GM19240 (cell line): ENCODE data around the gene CDK14.

Experiments used
- DNase-seq: peaks from one replicate; pipeline ENCODE4 v3.0.0; 2011; ENCODE audit warnings: low spot score; ENCODE audit not compliant: insufficient read length

The CDK14 gene

GRCh38 chr7:90945104-90945787 is 349.1 kb downstream of the CDK14 start:
- DNase-seq: no peak

- DNase-seq: no peak
Measured at GRCh38 chr7:90946730-90947501, 350.8 kb downstream of the CDK14 start.

- no peak for DNase-seq
Measured at GRCh38 chr7:90948085-90948484, 352.0 kb downstream of the CDK14 start.

GRCh38 chr7:90951229-90951628 is 355.1 kb downstream of the CDK14 start:
- DNase-seq: no peak

GRCh38 chr7:90951986-90952954 is 356.1 kb downstream of the CDK14 start:
- DNase-seq: no peak

GRCh38 chr7:90955641-90956207 is 359.6 kb downstream of the CDK14 start:
- no peak for DNase-seq

- DNase-seq: no peak
Measured at GRCh38 chr7:90957883-90958282, 361.8 kb downstream of the CDK14 start.

GRCh38 chr7:90958647-90959046 is 362.5 kb downstream of the CDK14 start:
- DNase-seq: no peak

GRCh38 chr7:90961037-90961725 is 365.1 kb downstream of the CDK14 start:
- DNase-seq: no peak

GRCh38 chr7:90965211-90965610 is 369.1 kb downstream of the CDK14 start:
- DNase-seq: no peak

- DNase-seq: no peak
Measured at GRCh38 chr7:90966346-90966745, 370.2 kb downstream of the CDK14 start.

GRCh38 chr7:90968871-90969270 is 372.8 kb downstream of the CDK14 start:
- DNase-seq: no peak

GRCh38 chr7:90972906-90973550 is 376.9 kb downstream of the CDK14 start:
- no peak for DNase-seq

- DNase-seq: no peak
Measured at GRCh38 chr7:90977056-90977455, 380.9 kb downstream of the CDK14 start.

GRCh38 chr7:90980545-90980944 is 384.4 kb downstream of the CDK14 start:
- no peak for DNase-seq

- no peak for DNase-seq
Measured at GRCh38 chr7:90982228-90982627, 386.1 kb downstream of the CDK14 start.

GRCh38 chr7:90984692-90985091 is 388.6 kb downstream of the CDK14 start:
- no peak for DNase-seq

GRCh38 chr7:90988516-90988915 is 392.4 kb downstream of the CDK14 start:
- no peak for DNase-seq

- no peak for DNase-seq
Measured at GRCh38 chr7:90988996-90989765, 393.1 kb downstream of the CDK14 start.

- no peak for DNase-seq
Measured at GRCh38 chr7:90994121-90994520, 398.0 kb downstream of the CDK14 start.
